ENCODE measurements around the gene POLR3E. TPM values are rescaled to one million over a fixed set of nuclear protein-coding genes. Genes with fewer than 3 reads are reported as not detected.

Gene POLR3E
- total and polyA plus RNA-seq, 2 donors (not counting 1 experiment from before 2014, with no cell fraction given): 97.1 to 98.4 TPM

DNA sequence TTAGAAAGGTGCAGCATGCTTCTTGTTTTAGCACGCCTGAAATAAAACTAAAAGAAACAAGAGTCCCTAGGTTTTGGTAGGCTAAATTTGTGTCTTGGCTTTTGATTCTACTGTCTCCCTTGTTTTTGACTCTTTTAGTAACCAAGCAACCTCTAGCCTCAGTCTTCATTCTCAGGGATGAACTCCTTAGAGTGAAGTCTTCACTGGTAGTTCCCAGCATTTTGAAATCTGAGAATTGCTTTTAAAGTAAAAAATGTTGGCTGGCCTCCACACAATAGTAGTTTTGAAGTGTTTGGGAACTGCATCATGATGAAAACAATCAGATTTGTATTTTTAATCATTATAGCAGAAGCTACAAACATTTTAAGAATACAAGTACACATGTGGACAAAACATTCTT, 83.3 kb downstream of the POLR3E start:
- H3K4me3 ChIP-seq (ENCODE audit: control extremely low read depth in 1 of 5, extremely low read depth in 1 of 5, insufficient read depth in 1 of 5, low read depth in 2 of 5, low read length in 4 of 5): no peak overlapping the region
- WGBS (ENCODE audit: insufficient coverage): no CpG with 5 or more reads among the region's 1 CpG
- no peaks in the 10 kb centered on the region for H3K27me3 ChIP-seq (replicated peaks in 1 of 4; ENCODE audit: control extremely low read depth in 1 of 4, control insufficient read depth in 3 of 4, insufficient read depth in 4 of 4, low read length in 3 of 4)
- H3K27ac ChIP-seq (ENCODE audit: low read length in 2 of 2): no peak overlapping the region
- Mint-ChIP-seq H3K4me1 (no peaks in the 10 kb centered on the region), H3K4me3 (no peak overlapping the region), H3K27ac (no peak overlapping the region), H3K9me3 (ENCODE audit: insufficient read depth) (no peaks in the 10 kb centered on the region), H3K27me3 (no peaks in the 10 kb centered on the region)
- DNase-seq (no peak), ATAC-seq (ENCODE audit: low read depth) (no peak)
- H2AFZ ChIP-seq (ENCODE audit: insufficient read depth, low read depth, low read length, poor library complexity, severe bottlenecking): no peak overlapping the region
- peaks cover 0 to under 1% of the 10 kb centered on the region in 2 donors for H3K4me1 ChIP-seq (ENCODE audit: control insufficient read depth in 2 of 2, insufficient read depth in 2 of 2, low read length in 2 of 2)
- H3K79me2 ChIP-seq (ENCODE audit: control insufficient read depth, insufficient read depth, low read length): no peaks in the 10 kb centered on the region
- intact Hi-C loops (cut with micrococcal nuclease): no loop called here
- H3K36me3 ChIP-seq (replicated peaks in 1 of 2; ENCODE audit: control extremely low read depth in 1 of 2, control insufficient read depth in 1 of 2, extremely low read depth in 1 of 2, insufficient read depth in 2 of 2, low read length in 1 of 2): no peaks in the 10 kb centered on the region
- H3K4me2 ChIP-seq (replicated peaks; ENCODE audit: low read depth, low read length, poor library complexity, severe bottlenecking): no peak overlapping the region
- CTCF ChIA-PET: interaction anchor here (0.9 kb wide), 1 partner anchor 11 kb away, joined by 3 read pairs; no protein-coding TSS in a partner anchor
- TF ChIP-seq CTCF (IDR thresholded peaks at IDR 0.05) (no peak), EZH2 (IDR thresholded peaks at IDR 0.05; ENCODE audit: borderline replicate concordance, insufficient read depth, low read depth, low read length, poor library complexity, severe bottlenecking) (no peak)
- H3K9me3 ChIP-seq (ENCODE audit: control extremely low read depth in 1 of 3, control insufficient read depth in 2 of 3, insufficient read depth in 1 of 3, low read length in 2 of 3): no peaks in the 10 kb centered on the region
- POLR2A ChIA-PET: no interaction called here
- H3K9ac ChIP-seq (ENCODE audit: low read length): no peak overlapping the region
- no peaks in the 10 kb centered on the region for H4K20me1 ChIP-seq (ENCODE audit: control insufficient read depth, insufficient read depth, low read length, poor library complexity, severe bottlenecking)

DNA sequence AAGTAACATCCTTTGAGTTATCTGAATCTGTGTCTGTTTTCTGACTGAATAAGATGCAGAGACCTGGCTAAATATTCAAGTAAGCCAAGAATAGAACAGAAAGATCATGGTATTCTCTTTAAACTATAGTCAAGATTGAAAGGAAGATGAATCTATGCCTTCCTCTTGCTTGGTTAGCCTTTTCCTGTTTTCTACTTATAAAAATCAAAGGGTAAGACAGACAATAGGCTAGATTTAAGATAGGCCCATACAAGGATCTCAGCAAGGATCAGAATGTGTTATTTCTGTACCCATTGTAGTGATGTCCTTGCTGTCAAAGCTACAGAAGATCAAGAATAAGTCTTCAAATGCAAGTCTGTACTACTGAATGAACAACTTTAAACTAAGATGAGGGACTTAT, 84.2 kb downstream of the POLR3E start:
- no peak overlapping the region for H2AFZ ChIP-seq (ENCODE audit: insufficient read depth, low read depth, low read length, poor library complexity, severe bottlenecking)
- no peaks in the 10 kb centered on the region for H3K9me3 ChIP-seq (ENCODE audit: control extremely low read depth in 1 of 3, control insufficient read depth in 2 of 3, insufficient read depth in 1 of 3, low read length in 2 of 3)
- Mint-ChIP-seq H3K4me3 (no peak overlapping the region), H3K9me3 (ENCODE audit: insufficient read depth) (no peaks in the 10 kb centered on the region), H3K27ac (no peak overlapping the region), H3K27me3 (no peaks in the 10 kb centered on the region), H3K4me1 (no peaks in the 10 kb centered on the region)
- H3K4me3 ChIP-seq (ENCODE audit: control extremely low read depth in 1 of 5, extremely low read depth in 1 of 5, insufficient read depth in 1 of 5, low read depth in 2 of 5, low read length in 4 of 5): no peak overlapping the region
- no peak for TF ChIP-seq EZH2 (IDR thresholded peaks at IDR 0.05; ENCODE audit: borderline replicate concordance, insufficient read depth, low read depth, low read length, poor library complexity, severe bottlenecking)
- TF ChIP-seq CTCF (IDR thresholded peaks at IDR 0.05): no peak
- H4K20me1 ChIP-seq (ENCODE audit: control insufficient read depth, insufficient read depth, low read length, poor library complexity, severe bottlenecking): no peaks in the 10 kb centered on the region
- no peak overlapping the region for H3K4me2 ChIP-seq (replicated peaks; ENCODE audit: low read depth, low read length, poor library complexity, severe bottlenecking)
- POLR2A ChIA-PET: interaction anchor here (0.6 kb wide), 1 partner anchor 386 kb away, joined by 3 read pairs; no protein-coding TSS in a partner anchor
- H3K27ac ChIP-seq (ENCODE audit: low read length in 2 of 2): no peak overlapping the region
- CTCF ChIA-PET: no interaction called here
- intact Hi-C loops (cut with micrococcal nuclease): no loop called here
- H3K36me3 ChIP-seq (replicated peaks in 1 of 2; ENCODE audit: control extremely low read depth in 1 of 2, control insufficient read depth in 1 of 2, extremely low read depth in 1 of 2, insufficient read depth in 2 of 2, low read length in 1 of 2): no peaks in the 10 kb centered on the region
- no peak for ATAC-seq (ENCODE audit: low read depth)
- DNase-seq: no peak
- no peaks in the 10 kb centered on the region for H3K79me2 ChIP-seq (ENCODE audit: control insufficient read depth, insufficient read depth, low read length)
- H3K27me3 ChIP-seq (replicated peaks in 1 of 4; ENCODE audit: control extremely low read depth in 1 of 4, control insufficient read depth in 3 of 4, insufficient read depth in 4 of 4, low read length in 3 of 4): no peaks in the 10 kb centered on the region
- H3K4me1 ChIP-seq (ENCODE audit: control insufficient read depth in 2 of 2, insufficient read depth in 2 of 2, low read length in 2 of 2): no peaks in the 10 kb centered on the region
- no peak overlapping the region for H3K9ac ChIP-seq (ENCODE audit: low read length)

Data from B cell (primary cell).